ENCODE data around the gene ZFP57.
A peak's percentile ranks its signal among the peaks of the same experiment; 100 is the strongest.
"Not testable (repeated sequence)": the region's sequence is repeated elsewhere in the genome, so short reads cannot be mapped to it uniquely, and the experiment has no call there.

Gene ZFP57

DNA sequence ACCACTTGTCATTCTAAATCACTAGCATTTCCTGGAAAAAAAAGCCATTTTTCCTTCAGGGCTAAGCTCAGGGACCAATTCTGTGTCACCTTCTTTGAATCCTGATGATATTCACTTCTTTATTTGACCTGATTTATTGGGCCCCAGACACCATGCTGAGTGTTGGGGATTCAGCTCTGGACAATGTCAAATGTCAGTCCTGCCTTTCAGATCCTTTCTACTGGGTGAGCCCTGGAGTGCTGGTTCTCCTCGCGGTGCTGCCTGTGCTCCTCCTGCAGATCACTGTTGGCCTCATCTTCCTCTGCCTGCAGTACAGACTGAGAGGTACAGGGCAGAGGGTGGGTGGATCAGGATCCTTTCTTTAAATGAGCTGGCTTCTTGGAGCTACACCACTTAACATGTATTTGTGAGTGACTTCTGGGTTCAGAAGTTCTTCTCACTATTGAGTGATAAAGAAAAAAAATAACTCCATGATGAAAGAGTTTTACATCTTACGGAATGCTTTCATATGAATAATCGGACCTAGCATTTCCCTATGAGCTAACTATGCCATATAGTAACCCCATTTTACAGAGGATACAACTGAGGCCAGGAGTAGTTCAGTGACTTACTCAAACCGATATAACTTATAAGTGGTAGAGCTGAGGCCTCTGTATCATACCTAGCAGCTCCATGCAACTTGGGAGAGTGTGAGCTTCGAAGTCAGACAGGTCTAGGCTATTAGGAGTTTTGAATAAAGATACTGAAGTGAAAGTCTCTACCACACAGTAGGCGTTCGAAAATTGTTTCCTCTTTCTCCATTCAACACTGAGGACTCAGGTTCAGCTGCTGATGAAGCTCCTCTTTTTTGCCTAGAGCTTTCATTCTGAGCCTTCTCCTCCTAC lies 14.8 kb downstream of the ZFP57 start:
- Histone ChIP-seq H3K4me2 (ENCODE audit: low read length) (no peak overlapping the region), H3K9ac (ENCODE audit: low read length) (no peak overlapping the region), H3K79me2 (ENCODE audit: control insufficient read depth, insufficient read depth, low read length) (no peaks in the 10 kb centered on the region), H4K5ac (ENCODE audit: low read length) (no peak overlapping the region), H3K23ac (ENCODE audit: low read length) (no peak overlapping the region), H3K56ac (ENCODE audit: low read length) (no peak overlapping the region), H3K4me3 (ENCODE audit: low read length) (no peak overlapping the region), H3K27ac (ENCODE audit: low read depth, low read length) (peak overlapping the region; percentile 2), H3K18ac (ENCODE audit: low read length) (no peak overlapping the region), H2BK15ac (replicated peaks; ENCODE audit: low read depth) (no peak overlapping the region), H3K4me1 (ENCODE audit: control insufficient read depth, low read depth, low read length) (peaks cover 8% of the 10 kb centered on the region), H3K27me3 (ENCODE audit: insufficient read depth, low read length, poor library complexity) (no peaks in the 10 kb centered on the region), H2BK120ac (ENCODE audit: low read depth, low read length) (no peak overlapping the region), H3K4ac (ENCODE audit: low read depth, low read length) (no peak overlapping the region), H4K8ac (ENCODE audit: low read depth, low read length) (no peak overlapping the region), H3K36me3 (ENCODE audit: control insufficient read depth, insufficient read depth, low read length) (no peaks in the 10 kb centered on the region), H2BK5ac (ENCODE audit: low read length) (no peak overlapping the region), H3K79me1 (ENCODE audit: low read length) (no peaks in the 10 kb centered on the region), H2AK5ac (ENCODE audit: low read length) (no peak overlapping the region)
- WGBS (ENCODE audit: extremely low coverage, insufficient coverage, low lambda C conversion rate) = no CpG with 5 or more reads among the region's 8 CpGs
- peak; percentile 87 for DNase-seq

DNA sequence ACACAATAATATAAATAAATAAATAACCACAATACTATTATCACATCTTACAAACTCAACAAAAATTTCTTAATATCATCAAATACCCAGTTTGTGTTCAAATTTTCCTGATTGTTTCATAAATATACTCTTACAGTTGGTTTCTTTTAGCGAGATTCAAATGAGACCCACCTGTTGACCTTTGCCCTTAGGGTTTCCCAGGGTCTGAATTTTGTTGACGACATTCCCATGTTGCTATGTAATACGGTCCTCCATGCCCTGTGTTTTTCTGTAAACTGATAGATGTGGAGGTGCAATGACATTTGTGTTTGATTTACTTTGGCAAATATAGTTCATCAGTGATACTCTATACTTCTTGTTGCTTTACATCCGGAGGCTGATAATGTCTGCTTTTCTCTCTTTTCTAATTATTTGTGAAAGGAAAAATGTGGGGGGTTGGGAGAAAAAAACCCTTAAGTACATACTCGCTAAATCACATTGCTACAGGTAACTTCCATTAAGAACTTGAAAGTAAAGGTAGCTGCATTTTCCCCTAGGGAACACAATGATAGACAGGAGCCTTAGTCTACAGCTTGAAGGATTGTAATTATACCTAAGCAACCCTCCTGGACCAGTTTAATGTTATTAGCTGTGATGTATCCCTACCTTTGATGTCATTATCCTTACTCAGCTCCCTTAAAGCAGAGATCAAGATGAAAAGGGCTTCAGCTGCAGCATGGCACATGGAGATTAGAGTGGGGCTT lies 17.5 kb downstream of the ZFP57 start:
- Histone ChIP-seq H3K79me2 (ENCODE audit: control insufficient read depth, insufficient read depth, low read length) (no peaks in the 10 kb centered on the region), H3K4me2 (ENCODE audit: low read length) (no peak overlapping the region), H3K9ac (ENCODE audit: low read length) (no peak overlapping the region), H2BK15ac (replicated peaks; ENCODE audit: low read depth) (no peak overlapping the region), H3K4ac (ENCODE audit: low read depth, low read length) (no peak overlapping the region), H4K5ac (ENCODE audit: low read length) (no peak overlapping the region), H3K36me3 (ENCODE audit: control insufficient read depth, insufficient read depth, low read length) (no peaks in the 10 kb centered on the region), H2AK5ac (ENCODE audit: low read length) (no peak overlapping the region), H3K18ac (ENCODE audit: low read length) (no peak overlapping the region), H3K4me1 (ENCODE audit: control insufficient read depth, low read depth, low read length) (peaks cover 8% of the 10 kb centered on the region), H3K79me1 (ENCODE audit: low read length) (no peaks in the 10 kb centered on the region), H3K23ac (ENCODE audit: low read length) (no peak overlapping the region), H2BK120ac (ENCODE audit: low read depth, low read length) (no peak overlapping the region), H2BK5ac (ENCODE audit: low read length) (no peak overlapping the region), H3K56ac (ENCODE audit: low read length) (peak overlapping the region; percentile 37), H4K8ac (ENCODE audit: low read depth, low read length) (no peak overlapping the region), H3K27ac (ENCODE audit: low read depth, low read length) (no peak overlapping the region), H3K27me3 (ENCODE audit: insufficient read depth, low read length, poor library complexity) (no peaks in the 10 kb centered on the region), H3K4me3 (ENCODE audit: low read length) (no peak overlapping the region)
- DNase-seq = peak; percentile 72
- no CpG with 5 or more reads among the region's 5 CpGs for WGBS (ENCODE audit: extremely low coverage, insufficient coverage, low lambda C conversion rate)

DNA sequence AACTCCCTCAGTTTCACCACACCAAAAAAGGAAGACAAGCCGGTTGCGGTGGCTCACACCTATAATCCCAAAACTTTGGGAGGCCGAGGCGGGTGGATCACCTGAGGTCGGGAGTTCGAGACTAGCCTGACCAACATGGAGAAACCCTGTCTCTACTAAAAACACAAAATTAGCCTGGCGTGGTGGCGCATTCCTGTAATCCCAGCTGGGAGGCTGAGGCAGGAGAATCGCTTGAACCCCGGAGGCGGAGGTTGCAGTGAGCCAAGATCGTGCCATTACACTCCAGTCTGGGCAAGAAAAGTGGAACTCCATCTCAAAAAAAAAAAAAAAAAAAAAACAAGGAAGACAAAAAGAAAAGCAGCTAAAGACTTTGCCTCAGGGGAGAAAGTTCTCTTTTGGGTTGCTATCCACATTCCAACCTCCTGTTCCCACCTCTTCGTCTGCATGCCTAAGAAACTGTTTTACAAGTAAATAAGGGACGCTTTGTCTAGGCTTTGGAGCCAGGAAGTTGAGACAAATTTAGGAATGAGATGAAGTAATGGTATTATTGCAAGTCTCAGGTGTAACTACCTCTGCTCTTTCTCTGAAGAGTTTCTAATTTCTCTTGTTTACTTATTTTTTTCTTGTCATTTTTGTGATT lies 19.3 kb downstream of the ZFP57 start:
- DNase-seq = peak; percentile 97
- not testable (repeated sequence) for H3K4ac ChIP-seq (ENCODE audit: low read depth, low read length); H2AK5ac ChIP-seq (ENCODE audit: low read length); H3K27me3 ChIP-seq (ENCODE audit: insufficient read depth, low read length, poor library complexity); H2BK120ac ChIP-seq (ENCODE audit: low read depth, low read length); H3K4me2 ChIP-seq (ENCODE audit: low read length); H3K18ac ChIP-seq (ENCODE audit: low read length); H3K4me1 ChIP-seq (ENCODE audit: control insufficient read depth, low read depth, low read length); H3K36me3 ChIP-seq (ENCODE audit: control insufficient read depth, insufficient read depth, low read length); H4K5ac ChIP-seq (ENCODE audit: low read length); H2BK5ac ChIP-seq (ENCODE audit: low read length); H3K9ac ChIP-seq (ENCODE audit: low read length); H3K79me2 ChIP-seq (ENCODE audit: control insufficient read depth, insufficient read depth, low read length); H4K8ac ChIP-seq (ENCODE audit: low read depth, low read length); H3K79me1 ChIP-seq (ENCODE audit: low read length); H3K23ac ChIP-seq (ENCODE audit: low read length); H2BK15ac ChIP-seq (replicated peaks; ENCODE audit: low read depth); H3K4me3 ChIP-seq (ENCODE audit: low read length); H3K56ac ChIP-seq (ENCODE audit: low read length)
- peak overlapping the region; percentile 3 for H3K27ac ChIP-seq (ENCODE audit: low read depth, low read length)
- no CpG with 5 or more reads among the region's 14 CpGs for WGBS (ENCODE audit: extremely low coverage, insufficient coverage, low lambda C conversion rate)

DNA sequence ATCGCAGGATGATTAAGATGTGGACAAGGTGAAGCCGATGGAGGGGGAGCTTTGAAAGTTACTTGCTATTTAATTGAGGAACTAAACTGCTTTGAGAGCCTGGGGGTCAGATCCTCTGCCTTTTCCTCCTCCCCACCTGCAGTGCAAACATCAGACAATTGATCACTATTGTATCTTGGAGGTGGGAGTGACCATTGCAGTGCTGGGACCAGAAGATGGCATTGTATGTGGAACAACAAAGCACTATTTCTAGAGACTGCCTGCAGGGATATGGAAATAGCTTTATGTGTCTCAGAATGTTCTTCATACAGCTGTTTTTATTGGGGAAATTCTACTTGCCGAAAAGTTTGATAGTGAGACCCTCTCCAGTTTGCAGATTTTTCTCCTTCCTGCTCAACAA lies 19.9 kb downstream of the ZFP57 start:
- Histone ChIP-seq H3K23ac (ENCODE audit: low read length) (no peak overlapping the region), H3K27me3 (ENCODE audit: insufficient read depth, low read length, poor library complexity) (no peaks in the 10 kb centered on the region), H4K5ac (ENCODE audit: low read length) (no peak overlapping the region), H3K4me2 (ENCODE audit: low read length) (no peak overlapping the region), H3K27ac (ENCODE audit: low read depth, low read length) (peak overlapping the region; percentile 3), H4K8ac (ENCODE audit: low read depth, low read length) (no peak overlapping the region), H3K56ac (ENCODE audit: low read length) (no peak overlapping the region), H3K79me1 (ENCODE audit: low read length) (no peaks in the 10 kb centered on the region), H2AK5ac (ENCODE audit: low read length) (no peak overlapping the region), H3K4me1 (ENCODE audit: control insufficient read depth, low read depth, low read length) (no peaks in the 10 kb centered on the region), H2BK15ac (replicated peaks; ENCODE audit: low read depth) (no peak overlapping the region), H2BK5ac (ENCODE audit: low read length) (no peak overlapping the region), H2BK120ac (ENCODE audit: low read depth, low read length) (no peak overlapping the region), H3K4ac (ENCODE audit: low read depth, low read length) (no peak overlapping the region), H3K79me2 (ENCODE audit: control insufficient read depth, insufficient read depth, low read length) (no peaks in the 10 kb centered on the region), H3K9ac (ENCODE audit: low read length) (no peak overlapping the region), H3K4me3 (ENCODE audit: low read length) (no peak overlapping the region), H3K36me3 (ENCODE audit: control insufficient read depth, insufficient read depth, low read length) (no peaks in the 10 kb centered on the region), H3K18ac (ENCODE audit: low read length) (no peak overlapping the region)
- DNase-seq = peak; percentile 65
- no CpG with 5 or more reads among the region's 3 CpGs for WGBS (ENCODE audit: extremely low coverage, insufficient coverage, low lambda C conversion rate)

DNA sequence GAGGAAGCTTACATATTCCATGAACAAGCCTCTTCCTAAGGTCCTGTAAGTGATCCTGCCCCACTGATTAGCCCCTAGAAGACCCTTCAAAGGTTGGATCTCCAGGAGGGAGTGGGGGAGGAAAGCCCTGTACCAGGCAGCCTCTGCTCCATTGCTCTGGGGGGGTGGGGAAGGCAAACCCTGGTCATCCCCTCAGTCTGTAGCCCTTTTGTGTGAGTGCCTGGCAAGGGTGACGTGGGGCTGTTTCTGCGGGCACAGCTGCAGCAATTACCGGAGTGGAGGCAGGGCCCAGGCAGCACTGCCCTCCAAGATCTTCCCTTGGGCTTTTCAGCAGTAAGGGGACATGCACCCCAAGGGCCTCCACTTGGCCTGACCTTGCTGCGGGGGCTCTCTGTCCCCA lies 24.2 kb downstream of the ZFP57 start, which contains the start of gene MOG:
TSS of gene MOG (plus strand) at position 295 of the 400 bp plus-strand sequence. CDS start 118 bp downstream, outside the sequence.
- no peaks in the 10 kb centered on the region for H3K27me3 ChIP-seq (ENCODE audit: insufficient read depth, low read length, poor library complexity)
- no peak within 1 kb of the TSS for H2AK5ac ChIP-seq (ENCODE audit: low read length)
- no peak within 1 kb of the TSS for H3K18ac ChIP-seq (ENCODE audit: low read length)
- H3K56ac ChIP-seq (ENCODE audit: low read length) = no peak within 1 kb of the TSS
- H3K36me3 ChIP-seq (ENCODE audit: control insufficient read depth, insufficient read depth, low read length) = no peaks in the 10 kb centered on the region
- no peak within 1 kb of the TSS for H2BK5ac ChIP-seq (ENCODE audit: low read length)
- peak within 1 kb of the TSS; percentile 18 for H3K23ac ChIP-seq (ENCODE audit: low read length)
- peaks cover 2% of the 10 kb centered on the region for H3K4me1 ChIP-seq (ENCODE audit: control insufficient read depth, low read depth, low read length)
- H3K4ac ChIP-seq (ENCODE audit: low read depth, low read length) = no peak within 1 kb of the TSS
- no peak within 1 kb of the TSS for H3K27ac ChIP-seq (ENCODE audit: low read depth, low read length)
- H3K9ac ChIP-seq (ENCODE audit: low read length) = no peak within 1 kb of the TSS
- DNase-seq = no peak
- H3K79me2 ChIP-seq (ENCODE audit: control insufficient read depth, insufficient read depth, low read length) = no peaks in the 10 kb centered on the region
- H4K8ac ChIP-seq (ENCODE audit: low read depth, low read length) = no peak within 1 kb of the TSS
- H3K4me3 ChIP-seq (ENCODE audit: low read length) = no peak within 1 kb of the TSS
- no peak within 1 kb of the TSS for H4K5ac ChIP-seq (ENCODE audit: low read length)
- H2BK15ac ChIP-seq (replicated peaks; ENCODE audit: low read depth) = no peak within 1 kb of the TSS
- WGBS (ENCODE audit: extremely low coverage, insufficient coverage, low lambda C conversion rate) = no CpG with 5 or more reads among the region's 4 CpGs
- H2BK120ac ChIP-seq (ENCODE audit: low read depth, low read length) = no peak within 1 kb of the TSS
- H3K79me1 ChIP-seq (ENCODE audit: low read length) = no peaks in the 10 kb centered on the region
- H3K4me2 ChIP-seq (ENCODE audit: low read length) = no peak within 1 kb of the TSS
